SK-N-SH treated with all-trans-retinoic acid at 6 μM for 48 hours (cell line): ENCODE results near the gene AKAP9.

Experiments used
- ATAC-seq: fragments of 200-7000 bp; cut with Tn5 transposase; 3 replicates; pipeline ENCODE4 v1.9.1; 2020; ENCODE audit warnings: mild to moderate bottlenecking, moderate library complexity
- ARNTL ChIP-seq: fragments of 450-650 bp; formaldehyde crosslinking; IDR thresholded peaks from 2 replicates; pipeline ENCODE4 v1.5.0; 2020; ENCODE audit warnings: low read depth, mild to moderate bottlenecking, moderate library complexity, borderline replicate concordance
- BACH2 ChIP-seq: fragments of 250-450 bp; sonication (Bioruptor Pico); IDR thresholded peaks from 2 replicates; pipeline ENCODE4 v1.9.0; 2021; ENCODE audit warnings: mild to moderate bottlenecking, borderline replicate concordance
- CSDC2 ChIP-seq: fragments of 250-450 bp; sonication (Bioruptor Pico); IDR thresholded peaks from 2 replicates; pipeline ENCODE4 v1.5.0; 2020; ENCODE audit warnings: mild to moderate bottlenecking, moderate library complexity
- CSRNP3 ChIP-seq: fragments of 250-450 bp; sonication (Bioruptor Pico); IDR thresholded peaks from 2 replicates; pipeline ENCODE4 v1.5.1; 2021; ENCODE audit warnings: mild to moderate bottlenecking, moderate library complexity
- ESRRG ChIP-seq: fragments of 250-450 bp; sonication (Bioruptor Pico); IDR thresholded peaks from 2 replicates; pipeline ENCODE4 v1.6.1; 2021; ENCODE audit warnings: mild to moderate bottlenecking
- GLIS3 ChIP-seq: fragments of 250-450 bp; sonication (Bioruptor Pico); IDR thresholded peaks from 2 replicates; pipeline ENCODE4 v1.5.0; 2020; ENCODE audit warnings: mild to moderate bottlenecking, moderate library complexity
- ISL1 ChIP-seq: fragments of 250-450 bp; sonication (Bioruptor Pico); IDR thresholded peaks from 2 replicates; pipeline ENCODE4 v2.1.2; 2022; ENCODE audit warnings: mild to moderate bottlenecking, moderate library complexity
- OSR1 ChIP-seq: fragments of 250-450 bp; sonication (Bioruptor Pico); IDR thresholded peaks from 2 replicates; pipeline ENCODE4 v1.8.0; 2022; ENCODE audit warnings: moderate library complexity, mild to moderate bottlenecking, inconsistent platforms
- PATZ1 ChIP-seq: fragments of 250-450 bp; sonication (Bioruptor Pico); IDR thresholded peaks from 2 replicates; pipeline ENCODE4 v1.8.0; 2020; ENCODE audit warnings: mild to moderate bottlenecking, moderate library complexity, borderline replicate concordance
- POU6F1 ChIP-seq: fragments of 250-450 bp; sonication (Bioruptor Pico); IDR thresholded peaks from 2 replicates; pipeline ENCODE4 v1.8.0; 2021; ENCODE audit warnings: low read depth, mild to moderate bottlenecking, moderate library complexity, borderline replicate concordance
- PPARA ChIP-seq: fragments of 250-450 bp; sonication (Bioruptor Pico); IDR thresholded peaks from 2 replicates; pipeline ENCODE4 v1.5.0; 2020; ENCODE audit warnings: mild to moderate bottlenecking, borderline replicate concordance
- RARB ChIP-seq: fragments of 250-450 bp; sonication (Bioruptor Pico); IDR thresholded peaks from 2 replicates; pipeline ENCODE4 v1.8.0; 2021; ENCODE audit warnings: mild to moderate bottlenecking, moderate library complexity
- SNAI2 ChIP-seq: fragments of 250-450 bp; sonication (Bioruptor Pico); IDR thresholded peaks from 2 replicates; pipeline ENCODE4 v1.5.0; 2020; ENCODE audit warnings: mild to moderate bottlenecking, moderate library complexity
- TCF4 ChIP-seq: fragments of 250-450 bp; sonication (Bioruptor Pico); IDR thresholded peaks from 2 replicates; pipeline ENCODE4 v1.8.0; 2021; ENCODE audit warnings: mild to moderate bottlenecking, moderate library complexity, borderline replicate concordance
- TOX ChIP-seq: fragments of 250-450 bp; sonication (Bioruptor Pico); IDR thresholded peaks from 2 replicates; pipeline ENCODE4 v1.8.0; 2021; ENCODE audit warnings: mild to moderate bottlenecking, moderate library complexity, borderline replicate concordance
- TSHZ2 ChIP-seq: fragments of 250-450 bp; sonication (Bioruptor Pico); IDR thresholded peaks from 2 replicates; pipeline ENCODE4 v1.5.0; 2020; ENCODE audit warnings: mild to moderate bottlenecking, moderate library complexity
- ZC3H10 ChIP-seq: fragments of 250-450 bp; sonication (Bioruptor Pico); IDR thresholded peaks from 2 replicates; pipeline ENCODE4 v1.5.1; 2021; ENCODE audit warnings: mild to moderate bottlenecking, moderate library complexity
- ZFP3 ChIP-seq: fragments of 250-450 bp; sonication (Bioruptor Pico); IDR thresholded peaks from 2 replicates; pipeline ENCODE4 v1.5.0; 2020; ENCODE audit warnings: mild to moderate bottlenecking, moderate library complexity
- ZFP30 ChIP-seq: fragments of 450-650 bp; formaldehyde crosslinking; IDR thresholded peaks from 2 replicates; pipeline ENCODE4 v1.5.0; 2022; ENCODE audit warnings: mild to moderate bottlenecking, moderate library complexity
- ZNF565 ChIP-seq: fragments of 450-650 bp; formaldehyde crosslinking; conservative IDR thresholded peaks from 2 replicates; pipeline ENCODE4 v1.5.0; 2020; ENCODE audit warnings: low read depth, mild to moderate bottlenecking, moderate library complexity
- ZNF70 ChIP-seq: fragments of 450-650 bp; formaldehyde crosslinking; IDR thresholded peaks from 2 replicates; pipeline ENCODE4 v1.5.0; 2020; ENCODE audit warnings: mild to moderate bottlenecking, moderate library complexity
- ZNF8 ChIP-seq: fragments of 450-650 bp; formaldehyde crosslinking; IDR thresholded peaks from 2 replicates; pipeline ENCODE4 v1.5.0; 2020; ENCODE audit warnings: mild to moderate bottlenecking, moderate library complexity

The AKAP9 gene

GRCh38 chr7:92028226-92028625 lies 87.6 kb downstream of the AKAP9 start:
- no peak for TF ChIP-seq CSDC2
- TF ChIP-seq TSHZ2 (CRISPR knock-in tag): no peak
- no peak for TF ChIP-seq ZNF70
- no peak for TF ChIP-seq ZFP30
- no peak for TF ChIP-seq ZNF565 (CRISPR knock-in tag)
- no peak for TF ChIP-seq PPARA (CRISPR knock-in tag)
- TF ChIP-seq SNAI2 (CRISPR knock-in tag): no peak
- TF ChIP-seq TOX (CRISPR knock-in tag): no peak
- no peak for TF ChIP-seq ZC3H10
- TF ChIP-seq BACH2: no peak
- no peak for TF ChIP-seq POU6F1
- no peak for TF ChIP-seq PATZ1 (CRISPR knock-in tag)
- TF ChIP-seq TCF4 (CRISPR knock-in tag): no peak
- no peak for TF ChIP-seq RARB (CRISPR knock-in tag)
- no peak for TF ChIP-seq ARNTL (CRISPR knock-in tag)
- no peak for TF ChIP-seq ISL1
- TF ChIP-seq ESRRG: no peak
- ATAC-seq: no peak

- no peak for TF ChIP-seq SNAI2 (CRISPR knock-in tag)
- no peak for TF ChIP-seq GLIS3 (CRISPR knock-in tag)
- TF ChIP-seq RARB (CRISPR knock-in tag): no peak
- TF ChIP-seq CSRNP3 (CRISPR knock-in tag): no peak
- no peak for ATAC-seq
Observed at GRCh38 chr7:92028686-92029085, 88.0 kb downstream of the AKAP9 start.

GRCh38 chr7:92034116-92034515 lies 93.5 kb downstream of the AKAP9 start:
- no peak for ATAC-seq
- TF ChIP-seq CSRNP3 (CRISPR knock-in tag): no peak
- TF ChIP-seq, all 23 proteins: peak for 0

- no peak for ATAC-seq
Observed at GRCh38 chr7:92035576-92035975, 94.9 kb downstream of the AKAP9 start.

More at GRCh38 chr7:92035576-92035975, 94.9 kb downstream of the AKAP9 start:
- TF ChIP-seq ZNF70 (no peak), ARNTL (CRISPR knock-in tag) (no peak), ZNF8 (no peak), ZFP3 (CRISPR knock-in tag) (no peak), OSR1 (CRISPR knock-in tag) (no peak), ESRRG (no peak), TCF4 (CRISPR knock-in tag) (no peak)
